Measurements from ENCODE around the gene CHCHD4. TPM values are rescaled to one million over a fixed set of nuclear protein-coding genes. Genes with fewer than 3 reads are reported as not detected.

Gene CHCHD4
- total RNA-seq, 1 experiment from 2014 or later: 13.8 TPM

- in situ Hi-C loops (cut with HindIII; ENCODE audit: low pct_unique_long_range_greater_than_20kb, low sequenced_read_pairs): no loop called here
- no peaks in the 10 kb centered on the region for H3K9me3 ChIP-seq (ENCODE audit: control insufficient read depth, insufficient read depth, low read depth, low read length)
- no peak for DNase-seq (ENCODE audit: low read depth, low spot score)
- H3K4me3 ChIP-seq (ENCODE audit: low read depth in 2 of 2, low read length in 2 of 2): no peak overlapping the region
- H3K27me3 ChIP-seq (ENCODE audit: control insufficient read depth, insufficient read depth, low read length): peaks cover 2% of the 10 kb centered on the region; the same call in 1 of the 2 replicates
- BruUV-seq (replicated peaks): no TSS peak
- no peaks in the 10 kb centered on the region for H3K36me3 ChIP-seq (ENCODE audit: control insufficient read depth, insufficient read depth, low read length)
- ATAC-seq: no peak
- ChIA-PET CTCF (no interaction called here), POLR2A (no interaction called here)
- no peaks in the 10 kb centered on the region for H3K4me1 ChIP-seq (ENCODE audit: control insufficient read depth, insufficient read depth, low read length)
- intact Hi-C loops (cut with micrococcal nuclease; ENCODE audit: unreplicated experiment): no loop called here
- H3K27ac ChIP-seq (ENCODE audit: low read length): no peak overlapping the region
- no peak for TF ChIP-seq POLR2AphosphoS5 (IDR thresholded peaks at IDR 0.05; ENCODE audit: low read depth, low read length)
- TF ChIP-seq, protein P1, sequence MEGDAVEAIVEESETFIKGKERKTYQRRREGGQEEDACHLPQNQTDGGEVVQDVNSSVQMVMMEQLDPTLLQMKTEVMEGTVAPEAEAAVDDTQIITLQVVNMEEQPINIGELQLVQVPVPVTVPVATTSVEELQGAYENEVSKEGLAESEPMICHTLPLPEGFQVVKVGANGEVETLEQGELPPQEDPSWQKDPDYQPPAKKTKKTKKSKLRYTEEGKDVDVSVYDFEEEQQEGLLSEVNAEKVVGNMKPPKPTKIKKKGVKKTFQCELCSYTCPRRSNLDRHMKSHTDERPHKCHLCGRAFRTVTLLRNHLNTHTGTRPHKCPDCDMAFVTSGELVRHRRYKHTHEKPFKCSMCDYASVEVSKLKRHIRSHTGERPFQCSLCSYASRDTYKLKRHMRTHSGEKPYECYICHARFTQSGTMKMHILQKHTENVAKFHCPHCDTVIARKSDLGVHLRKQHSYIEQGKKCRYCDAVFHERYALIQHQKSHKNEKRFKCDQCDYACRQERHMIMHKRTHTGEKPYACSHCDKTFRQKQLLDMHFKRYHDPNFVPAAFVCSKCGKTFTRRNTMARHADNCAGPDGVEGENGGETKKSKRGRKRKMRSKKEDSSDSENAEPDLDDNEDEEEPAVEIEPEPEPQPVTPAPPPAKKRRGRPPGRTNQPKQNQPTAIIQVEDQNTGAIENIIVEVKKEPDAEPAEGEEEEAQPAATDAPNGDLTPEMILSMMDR (IDR thresholded peaks at IDR 0.05): peak; percentile 7; the same call in 1 of the 2 replicates
Observed at GRCh38 chr3:14096742-14097141, 27.9 kb downstream of the CHCHD4 start.

- no peak overlapping the region for H3K4me3 ChIP-seq (ENCODE audit: low read depth in 2 of 2, low read length in 2 of 2)
- no peaks in the 10 kb centered on the region for H3K36me3 ChIP-seq (ENCODE audit: control insufficient read depth, insufficient read depth, low read length)
- ChIA-PET POLR2A (no interaction called here), CTCF (no interaction called here)
- no peaks in the 10 kb centered on the region for H3K4me1 ChIP-seq (ENCODE audit: control insufficient read depth, insufficient read depth, low read length)
- no peaks in the 10 kb centered on the region; the same call in 1 of the 2 replicates for H3K27me3 ChIP-seq (ENCODE audit: control insufficient read depth, insufficient read depth, low read length)
- no peaks in the 10 kb centered on the region for H3K9me3 ChIP-seq (ENCODE audit: control insufficient read depth, insufficient read depth, low read depth, low read length)
- TF ChIP-seq SIN3A (IDR thresholded peaks at IDR 0.05; ENCODE audit: borderline replicate concordance, insufficient read depth, low read depth, low read length): no peak
- TF ChIP-seq POLR2AphosphoS5 (IDR thresholded peaks at IDR 0.05; ENCODE audit: low read depth, low read length): no peak
- TF ChIP-seq, protein P1 (IDR thresholded peaks at IDR 0.05): no peak
- TF ChIP-seq REST (IDR thresholded peaks at IDR 0.05; ENCODE audit: insufficient read depth in 1 of 2, low read depth in 2 of 2, low read length in 1 of 2): no peak
- no peak for TF ChIP-seq TCF7L2 (IDR thresholded peaks at IDR 0.05; ENCODE audit: low read depth, low read length)
- no TSS peak for BruUV-seq (replicated peaks)
- H3K27ac ChIP-seq (ENCODE audit: low read length): no peak overlapping the region
- in situ Hi-C loops (cut with HindIII; ENCODE audit: low pct_unique_long_range_greater_than_20kb, low sequenced_read_pairs) (no loop called here), intact Hi-C loops (cut with micrococcal nuclease; ENCODE audit: unreplicated experiment) (no loop called here)
- no peak for ATAC-seq
- DNase-seq (ENCODE audit: low read depth, low spot score): no peak
Observed at GRCh38 chr3:14093831-14094230, 30.8 kb downstream of the CHCHD4 start.

All from Panc1 (cell line).